ENCODE measurements around the gene SMG9.

- no peak for TF ChIP-seq CTCF (IDR thresholded peaks at IDR 0.05)
- no peak for TF ChIP-seq POLR2A (IDR thresholded peaks at IDR 0.05)
Measured at GRCh38 chr19:43749898-43750297, 4.9 kb downstream of the SMG9 start.
